ENCODE results near the gene DOCK7. TPM values are rescaled to one million over a fixed set of nuclear protein-coding genes. Genes with fewer than 3 reads are reported as not detected.

Gene DOCK7
- total and polyA plus RNA-seq, 2 of the 8 experiments (the other 6 are each of a cell fraction or from before 2014, with no cell fraction given), result 10.2 to 33.7 TPM

DNA sequence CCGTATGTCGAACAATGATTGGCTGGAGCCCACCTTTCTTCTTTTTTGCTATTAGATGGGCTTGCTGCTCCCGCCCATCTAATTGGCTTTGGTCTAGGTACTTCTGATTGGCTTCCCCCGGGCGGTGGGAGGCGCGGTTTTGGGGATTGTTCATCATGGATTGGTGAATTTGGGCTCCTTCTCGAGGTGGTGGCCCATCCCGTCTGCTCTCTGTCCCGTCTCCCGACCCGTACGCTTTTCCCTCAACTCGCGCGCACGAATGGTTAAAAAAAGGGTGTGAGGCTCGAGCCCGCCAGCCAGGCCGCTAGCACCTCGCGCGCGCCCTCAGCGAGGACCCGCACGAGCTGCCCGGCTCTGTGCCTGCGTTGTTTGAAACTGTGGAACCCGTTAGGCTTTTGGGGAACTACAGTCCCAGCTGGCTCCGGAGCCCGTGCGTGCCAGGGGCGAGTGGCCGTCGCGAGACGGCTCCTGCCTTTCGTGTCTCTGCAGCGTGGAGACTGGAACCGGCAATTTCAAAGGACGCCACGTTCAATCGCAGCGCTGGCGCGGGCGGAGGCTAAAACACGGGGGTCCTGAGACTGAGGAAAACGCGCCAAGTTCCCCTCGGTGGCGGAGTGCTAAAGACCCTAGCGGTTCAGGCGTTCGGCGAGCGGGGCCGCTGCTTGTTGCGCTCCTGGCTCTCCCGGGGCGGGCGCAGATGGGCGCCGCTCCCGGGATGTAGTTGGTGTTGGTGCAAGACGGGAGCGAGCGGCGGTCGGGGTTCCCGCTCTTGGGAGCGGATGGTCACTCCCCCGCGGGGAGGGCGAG lies 251.5 kb downstream of the DOCK7 start, which contains the start of gene USP1 (continued):
- TF ChIP-seq KDM5A (IDR thresholded peaks at IDR 0.05; ENCODE audit: low read length), result no peak
- no peak for TF ChIP-seq SIRT6 (IDR thresholded peaks at IDR 0.05; ENCODE audit: low read length)
- no peak for TF ChIP-seq KDM1A (IDR thresholded peaks at IDR 0.05; ENCODE audit: borderline replicate concordance, low read length)
- TF ChIP-seq RAD21 (IDR thresholded peaks at IDR 0.05 in 1 of 2, conservative IDR thresholded peaks at IDR 0.05 in 1 of 2; ENCODE audit: low read depth in 2 of 2, low read length in 2 of 2), result no peak
- TF ChIP-seq GTF2F1 (IDR thresholded peaks at IDR 0.05; ENCODE audit: borderline replicate concordance, low read depth, low read length), result no peak
- TF ChIP-seq BRCA1 (IDR thresholded peaks at IDR 0.05; ENCODE audit: low read depth, low read length), result no peak
- TF ChIP-seq RBBP5 (IDR thresholded peaks at IDR 0.05; ENCODE audit: borderline replicate concordance, low read depth, low read length), result peak; percentile 58; the same call in 1 of the 2 replicates
- TF ChIP-seq PHF8 (conservative IDR thresholded peaks at IDR 0.05; ENCODE audit: low read depth, low read length), result peak; percentile 87
- TF ChIP-seq CREB1 (IDR thresholded peaks at IDR 0.05), result no peak; the same call in 1 of the 2 replicates
- peak; percentile 74 to 86 for TF ChIP-seq POLR2A (IDR thresholded peaks at IDR 0.05; ENCODE audit: control extremely low read depth in 1 of 2, low read depth in 2 of 2, low read length in 2 of 2)

Measured in H1 (cell line).